ENCODE measurements around the gene SCLY.

SCLY gene

GRCh38 chr2:238131761-238132462 lies 71.1 kb downstream of the SCLY start:
- TF ChIP-seq CTCF (IDR thresholded peaks at IDR 0.05; ENCODE audit: control insufficient read depth, extremely low read depth, insufficient read depth), result no peak
- H3K4me3 ChIP-seq (ENCODE audit: low read depth, low read length), result no peak overlapping the region
- no peak for DNase-seq (ENCODE audit: low read depth)

GRCh38 chr2:238132463-238133450 lies 72.0 kb downstream of the SCLY start:
- no peak for DNase-seq (ENCODE audit: low read depth)
- H3K4me3 ChIP-seq (ENCODE audit: low read depth, low read length), result no peak overlapping the region
- no peak for TF ChIP-seq CTCF (IDR thresholded peaks at IDR 0.05; ENCODE audit: control insufficient read depth, extremely low read depth, insufficient read depth)

DNA sequence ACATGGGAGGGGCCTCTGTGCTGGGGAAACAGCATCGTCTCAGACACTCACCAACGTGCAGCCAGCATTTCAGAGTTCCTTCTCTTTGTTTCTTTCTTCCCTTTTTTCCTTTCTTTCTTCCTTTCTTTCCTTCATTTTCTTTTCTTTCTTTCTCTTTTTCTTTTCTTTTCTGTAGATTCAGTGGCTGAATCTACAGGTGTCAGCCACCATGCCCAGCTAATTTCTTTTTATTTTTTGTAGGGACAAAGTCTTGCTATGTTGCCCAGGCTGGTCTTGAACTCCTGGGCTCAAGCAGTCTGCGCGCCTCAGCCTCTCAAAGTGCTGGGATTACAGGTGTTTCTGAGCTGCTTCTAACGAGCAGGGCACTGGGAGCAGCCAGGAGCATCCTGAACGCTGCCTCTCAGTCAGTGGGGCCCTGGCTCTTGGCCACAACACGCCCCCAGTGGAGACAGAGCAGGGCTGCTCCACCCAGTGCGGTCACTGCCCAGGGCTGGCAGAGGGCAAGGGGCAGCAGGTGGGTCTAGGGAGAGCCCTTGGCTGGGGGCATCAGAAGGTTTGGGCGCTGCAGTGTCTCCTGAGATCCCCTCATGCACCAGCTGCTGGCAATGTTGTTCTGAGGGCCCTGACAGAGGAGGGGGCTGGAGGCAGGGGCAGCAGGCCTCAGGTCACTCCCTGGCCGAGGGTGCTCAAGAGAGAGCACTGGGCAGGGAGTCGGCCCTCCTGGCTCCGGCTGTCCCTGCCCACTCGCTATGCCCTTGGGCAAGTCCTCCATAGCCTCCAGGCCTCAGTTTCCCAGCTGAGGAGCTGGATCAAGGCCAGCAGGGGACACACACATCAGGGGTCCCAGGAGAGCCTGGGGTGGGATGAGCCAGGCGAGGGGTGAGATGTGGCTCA lies 72.9 kb downstream of the SCLY start:
- no peak for DNase-seq (ENCODE audit: low read depth)
- no peak for TF ChIP-seq CTCF (IDR thresholded peaks at IDR 0.05; ENCODE audit: control insufficient read depth, extremely low read depth, insufficient read depth)
- no peak overlapping the region for H3K4me3 ChIP-seq (ENCODE audit: low read depth, low read length)

DNA sequence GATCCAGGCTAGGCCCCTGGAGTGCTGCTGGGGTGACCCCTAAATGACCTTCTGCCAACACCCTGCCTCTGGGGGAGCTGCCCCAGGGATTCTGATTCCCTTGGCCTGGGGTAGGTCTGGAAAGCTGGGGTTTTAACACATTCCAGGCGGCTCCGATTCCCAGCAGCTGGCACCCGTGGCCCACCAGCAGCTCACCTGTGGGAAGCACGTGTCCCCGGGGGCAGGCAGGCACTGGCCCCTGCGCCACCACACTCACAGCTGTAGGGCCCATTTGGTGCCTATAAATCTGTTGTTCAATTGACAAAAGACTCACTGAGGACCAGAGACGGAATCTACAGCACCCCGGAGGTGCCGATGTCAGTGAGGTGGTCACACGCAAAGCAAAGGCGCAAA lies 73.6 kb downstream of the SCLY start:
- no peak for DNase-seq (ENCODE audit: low read depth)
- no peak overlapping the region for H3K4me3 ChIP-seq (ENCODE audit: low read depth, low read length)
- no peak for TF ChIP-seq CTCF (IDR thresholded peaks at IDR 0.05; ENCODE audit: control insufficient read depth, extremely low read depth, insufficient read depth)

GRCh38 chr2:238135601-238136150 lies 74.9 kb downstream of the SCLY start:
- no peak overlapping the region for H3K4me3 ChIP-seq (ENCODE audit: low read depth, low read length)
- DNase-seq (ENCODE audit: low read depth), result no peak
- TF ChIP-seq CTCF (IDR thresholded peaks at IDR 0.05; ENCODE audit: control insufficient read depth, extremely low read depth, insufficient read depth), result no peak

- no peak overlapping the region for H3K4me3 ChIP-seq (ENCODE audit: low read depth, low read length)
- no peak for TF ChIP-seq CTCF (IDR thresholded peaks at IDR 0.05; ENCODE audit: control insufficient read depth, extremely low read depth, insufficient read depth)
- DNase-seq (ENCODE audit: low read depth), result no peak
Observed at GRCh38 chr2:238136820-238137537, 76.2 kb downstream of the SCLY start.

Measured in LNCaP clone FGC (cell line).